HepG2 (cell line): ENCODE data around the gene KAT14. TPM values are rescaled to one million over a fixed set of nuclear protein-coding genes. Genes with fewer than 3 reads are reported as not detected.

ENCODE experiments used
- ATF7-NPFF ChIP-seq: sonication (generic); formaldehyde crosslinking; IDR thresholded peaks from 2 replicates; pipeline ENCODE4 v1.8.1; 2023; ENCODE audit warnings: mild to moderate bottlenecking, low read depth, missing genetic modification reagents, moderate library complexity
- CAMTA2 ChIP-seq: sonication (generic); formaldehyde crosslinking; IDR thresholded peaks from 2 replicates; pipeline ENCODE4 v1.4.0; 2020; ENCODE audit warnings: mild to moderate bottlenecking, missing genetic modification reagents, borderline replicate concordance
- CEBPB ChIP-seq: IDR thresholded peaks from 2 replicates; pipeline ENCODE4 v1.6.1; 2011; ENCODE audit warnings: low read depth, low read length, improper control_type of control experiment, borderline replicate concordance
- DR1 ChIP-seq: sonication (generic); formaldehyde crosslinking; IDR thresholded peaks from 2 replicates; pipeline ENCODE4 v1.8.0; 2021; ENCODE audit warnings: mild to moderate bottlenecking, missing genetic modification reagents, inconsistent platforms
- ETV6 ChIP-seq: sonication (generic); formaldehyde crosslinking; conservative IDR thresholded peaks from 2 replicates; pipeline ENCODE4 v1.4.0; 2020; ENCODE audit warnings: missing genetic modification reagents
- GTF2F1 ChIP-seq: fragments of 150-350 bp; IDR thresholded peaks from 2 replicates; pipeline ENCODE4 v1.6.1; 2014; ENCODE audit warnings: low read length
- HMGA1 ChIP-seq: sonication (generic); formaldehyde crosslinking; conservative IDR thresholded peaks from 2 replicates; pipeline ENCODE4 v1.4.0; 2020; ENCODE audit warnings: missing genetic modification reagents
- KLF15 ChIP-seq: sonication (generic); formaldehyde crosslinking; IDR thresholded peaks from 2 replicates; pipeline ENCODE4 v1.8.1; 2023; ENCODE audit warnings: borderline replicate concordance, mild to moderate bottlenecking, inconsistent platforms, missing genetic modification reagents, mixed read lengths
- NR2F6 ChIP-seq, 2 experiments: IDR thresholded peaks; 2 replicates each; pipeline ENCODE4 v1.6.1; 2016; ENCODE audit warnings: antibody characterized with exemption in 1 of 2, mild to moderate bottlenecking in 1 of 2
- PAX8 ChIP-seq: sonication (generic); formaldehyde crosslinking; IDR thresholded peaks from 2 replicates; pipeline ENCODE4 v1.8.0; 2022; ENCODE audit warnings: mild to moderate bottlenecking, missing genetic modification reagents, borderline replicate concordance
- PHF5A ChIP-seq: IDR thresholded peaks from one replicate; pipeline ENCODE4 v1.6.1; 2018; ENCODE audit warnings: low read depth, missing genetic modification reagents; ENCODE audit not compliant: unreplicated experiment
- THAP9 ChIP-seq: sonication (generic); formaldehyde crosslinking; IDR thresholded peaks from 2 replicates; pipeline ENCODE4; 2020; ENCODE audit warnings: missing genetic modification reagents, mild to moderate bottlenecking, borderline replicate concordance
- TRAFD1 ChIP-seq: sonication (generic); formaldehyde crosslinking; IDR thresholded peaks from 2 replicates; pipeline ENCODE4 v1.5.1; 2020; ENCODE audit warnings: missing genetic modification reagents, mild to moderate bottlenecking, borderline replicate concordance
- ZNF142 ChIP-seq: sonication (generic); formaldehyde crosslinking; IDR thresholded peaks from 2 replicates; pipeline ENCODE4 v1.4.0; 2020; ENCODE audit warnings: missing genetic modification reagents
- ZNF224 ChIP-seq: sonication (generic); formaldehyde crosslinking; IDR thresholded peaks from 2 replicates; pipeline ENCODE4 v1.5.0; 2020; ENCODE audit warnings: mild to moderate bottlenecking, missing genetic modification reagents
- ZNF549 ChIP-seq: sonication (generic); formaldehyde crosslinking; IDR thresholded peaks from 2 replicates; pipeline ENCODE4 v1.5.0; 2020; ENCODE audit warnings: missing genetic modification reagents
- ZNF567 ChIP-seq: sonication (generic); formaldehyde crosslinking; IDR thresholded peaks from 2 replicates; pipeline ENCODE4 v1.8.1; 2023; ENCODE audit warnings: mild to moderate bottlenecking, missing genetic modification reagents, borderline replicate concordance
- ZNF672 ChIP-seq: sonication (generic); formaldehyde crosslinking; IDR thresholded peaks from 2 replicates; pipeline ENCODE4 v1.8.1; 2022; ENCODE audit warnings: missing genetic modification reagents
- ZNF816 ChIP-seq: sonication (generic); formaldehyde crosslinking; IDR thresholded peaks from 2 replicates; pipeline ENCODE4 v1.8.0; 2022; ENCODE audit warnings: missing genetic modification reagents, mild to moderate bottlenecking, borderline replicate concordance
- polyA plus RNA-seq, 8 experiments: library from polyadenylated mRNA; depleted of rRNA in 3 of 8; stranded (reverse) in 7 of 8; unstranded in 1 of 8; fragments of >200 nt; fragmentation: Illumina TruSeq in 4 of 8; extraction: Trizol in 4 of 8; gene quantifications; 2 replicates each; pipeline versions ENCODE4 v1.2.1 to v1.2.3, GENCODE V29; 2011 to 2016; ENCODE audit warnings: low read depth in 4 of 8, missing spikeins in 1 of 8, mixed read lengths in 1 of 8; ENCODE audit not compliant: insufficient read depth in 1 of 8
- total RNA-seq, 5 experiments: library from RNA; depleted of rRNA; stranded (reverse); fragments of >200 nt; fragmentation: Illumina TruSeq; extraction: Trizol; gene quantifications; 2 replicates each; pipeline ENCODE4 v1.2.3, GENCODE V29; 2016; ENCODE audit warnings: low read depth in 1 of 5

The KAT14 gene
- total and polyA plus RNA-seq, 2 of the 13 experiments (the other 11 are each of a cell fraction or from before 2014, with no cell fraction given): 5.1 to 15.1 TPM

- TF ChIP-seq ZNF816 (CRISPR knock-in tag) (no peak), ZNF224 (no peak), PHF5A (CRISPR knock-in tag) (no peak), ZNF567 (CRISPR knock-in tag) (no peak), ZNF549 (CRISPR knock-in tag) (no peak), KLF15 (CRISPR knock-in tag) (no peak), TRAFD1 (no peak), ETV6 (no peak), ZNF142 (CRISPR knock-in tag) (no peak), GTF2F1 (no peak), CEBPB (peak; percentile 72; the same call in 1 of the 2 replicates), DR1 (CRISPR knock-in tag) (no peak), PAX8 (CRISPR knock-in tag) (no peak), NR2F6 (IDR thresholded peaks at IDR 0.05) (no peak), NR2F6 (CRISPR knock-in tag; IDR thresholded peaks at IDR 0.05) (no peak), HMGA1 (no peak), ZNF672 (no peak), THAP9 (CRISPR knock-in tag) (no peak), ATF7-NPFF (CRISPR knock-in tag) (0 out of 2 replicates have a peak, but pooled peaks have one; percentile 15), CAMTA2 (CRISPR knock-in tag) (no peak)
- TF ChIP-seq, all 625 proteins: peak for 24
Measured at GRCh38 chr20:18139832-18140231, 2.2 kb downstream of the KAT14 start (continued).
